A673 (cell line): ENCODE data around the gene ZMYND8.

Experiments used
- CTCF ChIP-seq: fragments of 300-800, 200-600 bp; sonication (generic); conservative IDR thresholded peaks from 2 replicates; pipeline ENCODE4 v1.5.1; 2017; ENCODE audit warnings: low read depth, mild to moderate bottlenecking, antibody characterized with exemption, low read length, moderate library complexity, mixed read lengths
- EZH2 ChIP-seq: fragments of 200-600 bp; sonication (generic); IDR thresholded peaks from 2 replicates; pipeline ENCODE4 v1.6.1; 2017; ENCODE audit warnings: borderline replicate concordance, low read depth, mild to moderate bottlenecking, mixed read lengths, antibody characterized with exemption, low read length; ENCODE audit not compliant: poor library complexity, severe bottlenecking

DNA sequence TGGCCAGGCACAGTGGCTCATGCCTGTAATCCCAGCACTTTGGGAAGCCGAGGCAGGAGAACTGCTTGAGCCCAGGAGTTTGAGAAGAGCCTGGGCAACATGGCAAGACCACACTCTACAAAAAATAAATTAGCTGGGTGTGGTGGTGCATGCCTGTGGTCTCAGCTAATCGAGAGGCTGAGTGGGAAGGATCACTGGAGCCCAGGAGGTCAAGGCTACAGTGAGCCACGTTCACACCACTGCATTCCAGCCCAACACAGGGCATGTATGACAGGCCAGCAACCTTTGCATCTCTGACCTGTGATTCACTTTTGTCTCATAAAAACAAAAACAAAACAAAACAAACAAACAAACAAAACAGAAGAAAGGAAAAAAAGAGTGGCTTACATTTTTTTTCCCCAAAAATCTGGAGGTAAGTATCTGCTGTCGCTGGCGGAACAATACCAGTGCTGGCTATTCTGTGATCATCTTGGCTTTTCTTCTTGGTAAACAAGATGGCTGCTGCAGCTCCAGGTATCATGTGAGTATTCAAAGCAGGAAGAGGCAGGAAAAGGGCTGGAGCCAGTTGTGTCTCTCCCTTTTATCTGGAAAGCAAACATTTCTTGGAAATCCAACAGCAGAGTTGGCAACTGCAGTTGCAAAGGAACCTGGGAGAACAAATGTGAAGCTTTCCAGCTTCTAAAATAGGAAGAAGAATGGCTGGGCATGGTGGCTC lies 40.4 kb upstream of the ZMYND8 start:
- TF ChIP-seq CTCF: no peak
- no peak for TF ChIP-seq EZH2
